ENCODE measurements around the gene RHOF.
A peak's percentile ranks its signal among the peaks of the same experiment; 100 is the strongest.

The RHOF gene

DNA sequence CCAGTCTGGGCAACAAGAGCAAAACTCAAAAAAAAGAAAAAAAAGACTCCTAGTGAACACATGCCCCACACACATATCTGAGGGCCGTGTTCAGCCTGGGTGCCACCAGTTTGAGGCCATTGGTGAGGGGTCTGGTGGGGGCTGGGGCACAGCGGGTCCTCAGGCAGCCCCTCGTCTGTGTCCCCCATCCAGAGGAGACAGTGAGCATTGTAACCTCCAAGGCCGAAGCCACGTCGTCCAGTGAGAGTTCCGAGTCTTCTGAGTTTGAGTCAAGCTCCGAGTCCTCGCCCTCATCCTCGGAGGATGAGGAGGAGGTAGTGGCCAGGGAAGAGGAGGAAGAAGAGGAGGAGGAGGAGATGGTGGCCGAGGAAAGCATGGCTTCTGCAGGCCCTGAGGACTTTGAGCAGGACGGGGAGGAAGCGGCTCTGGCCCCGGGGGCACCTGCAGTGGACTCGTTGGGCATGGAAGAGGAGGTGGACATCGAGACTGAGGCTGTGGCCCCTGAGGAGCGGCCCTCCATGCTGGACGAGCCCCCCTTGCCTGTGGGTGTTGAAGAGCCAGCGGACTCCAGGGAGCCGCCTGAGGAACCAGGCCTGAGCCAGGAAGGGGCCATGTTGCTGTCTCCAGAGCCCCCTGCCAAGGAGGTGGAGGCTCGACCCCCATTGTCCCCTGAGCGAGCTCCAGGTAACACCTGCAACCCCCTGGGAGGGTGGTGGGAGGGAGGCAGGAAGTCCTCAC is 25.9 kb upstream of the RHOF start:
- no peak for DNase-seq (ENCODE audit: low spot score)

DNA sequence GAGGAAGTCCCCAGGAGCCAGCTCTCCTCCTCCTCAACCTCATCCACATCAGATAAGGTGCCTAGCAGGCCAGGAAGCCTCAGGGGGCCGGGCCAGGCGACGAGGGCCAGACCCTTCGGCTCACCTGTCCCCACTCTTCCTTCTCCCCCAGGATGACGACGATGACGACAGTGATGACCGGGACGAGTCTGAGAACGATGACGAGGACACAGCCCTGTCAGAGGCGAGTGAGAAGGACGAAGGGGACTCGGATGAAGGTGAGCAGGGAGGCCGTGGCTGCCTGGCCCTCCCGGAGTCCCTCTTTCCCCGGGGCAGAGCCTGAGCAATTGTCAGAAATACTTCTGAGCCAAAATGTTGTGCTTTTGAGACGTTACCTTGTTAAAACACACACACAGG is 24.2 kb upstream of the RHOF start:
- no peak for DNase-seq (ENCODE audit: low spot score)

DNA sequence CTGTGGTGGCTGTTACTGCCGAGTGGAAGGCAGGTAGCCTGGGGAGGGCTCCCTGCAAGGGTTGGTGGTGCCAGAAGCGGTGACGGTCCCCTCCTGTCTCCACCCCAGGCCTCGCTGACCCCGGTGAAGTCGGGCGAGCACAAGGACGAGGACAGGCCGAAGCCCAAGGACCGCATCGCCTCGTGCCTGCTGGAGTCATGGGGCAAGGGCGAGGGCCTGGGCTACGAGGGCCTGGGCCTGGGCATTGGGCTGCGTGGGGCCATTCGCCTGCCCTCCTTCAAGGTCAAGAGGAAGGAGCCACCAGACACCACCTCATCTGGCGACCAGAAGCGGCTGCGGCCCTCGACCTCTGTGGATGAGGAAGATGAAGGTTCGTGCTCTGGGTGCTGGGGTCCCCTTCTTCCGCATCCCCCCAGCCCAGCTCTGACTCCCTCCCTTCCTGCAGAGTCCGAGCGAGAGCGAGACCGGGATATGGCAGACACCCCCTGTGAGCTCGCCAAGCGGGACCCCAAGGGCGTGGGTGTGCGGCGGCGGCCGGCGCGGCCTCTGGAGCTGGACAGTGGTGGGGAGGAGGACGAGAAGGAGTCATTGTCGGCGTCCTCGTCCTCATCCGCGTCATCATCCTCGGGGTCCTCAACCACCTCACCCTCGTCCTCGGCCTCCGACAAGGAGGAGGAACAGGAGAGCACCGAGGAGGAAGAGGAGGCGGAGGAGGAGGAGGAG is 23.6 kb upstream of the RHOF start:
- no peak for DNase-seq (ENCODE audit: low spot score)

DNA sequence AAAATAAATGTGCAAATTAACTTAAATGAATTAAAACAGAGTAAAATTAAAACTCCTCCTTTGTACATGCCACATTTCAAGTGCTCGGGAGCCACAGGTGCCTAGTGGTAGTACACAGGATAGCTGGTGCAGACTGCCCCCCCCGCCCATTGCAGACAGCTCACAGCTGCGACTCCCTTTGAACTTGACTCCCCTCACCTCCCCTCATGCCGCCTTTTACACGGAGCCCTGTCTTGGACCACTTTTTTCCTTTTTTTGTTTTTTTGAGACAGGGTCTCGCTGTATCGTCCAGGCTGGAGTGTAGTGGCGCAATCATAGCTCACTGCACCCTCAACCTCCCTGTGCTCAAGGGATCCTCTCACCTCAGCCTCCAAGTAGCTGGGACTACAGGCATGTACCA is 21.8 kb upstream of the RHOF start:
- no peak for DNase-seq (ENCODE audit: low spot score)

GRCh38 chr12:121814429-121815119 is 21.1 kb upstream of the RHOF start:
- DNase-seq (ENCODE audit: low spot score) = no peak

DNA sequence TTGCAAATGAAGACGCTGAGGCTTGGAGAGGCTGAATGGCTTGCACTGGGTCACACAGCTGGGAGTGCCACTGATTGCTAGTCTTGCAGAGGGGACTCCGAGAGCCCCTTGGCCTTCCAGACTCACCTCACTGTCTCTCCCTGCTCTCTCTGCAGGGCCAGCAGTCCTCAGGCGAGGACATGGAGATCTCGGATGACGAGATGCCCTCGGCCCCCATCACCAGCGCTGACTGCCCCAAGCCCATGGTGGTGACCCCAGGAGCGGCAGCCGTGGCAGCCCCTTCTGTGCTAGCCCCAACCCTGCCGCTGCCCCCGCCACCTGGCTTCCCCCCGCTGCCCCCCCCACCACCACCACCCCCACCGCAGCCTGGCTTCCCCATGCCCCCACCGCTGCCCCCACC is 20.5 kb upstream of the RHOF start:
- no peak for DNase-seq (ENCODE audit: low spot score)

DNA sequence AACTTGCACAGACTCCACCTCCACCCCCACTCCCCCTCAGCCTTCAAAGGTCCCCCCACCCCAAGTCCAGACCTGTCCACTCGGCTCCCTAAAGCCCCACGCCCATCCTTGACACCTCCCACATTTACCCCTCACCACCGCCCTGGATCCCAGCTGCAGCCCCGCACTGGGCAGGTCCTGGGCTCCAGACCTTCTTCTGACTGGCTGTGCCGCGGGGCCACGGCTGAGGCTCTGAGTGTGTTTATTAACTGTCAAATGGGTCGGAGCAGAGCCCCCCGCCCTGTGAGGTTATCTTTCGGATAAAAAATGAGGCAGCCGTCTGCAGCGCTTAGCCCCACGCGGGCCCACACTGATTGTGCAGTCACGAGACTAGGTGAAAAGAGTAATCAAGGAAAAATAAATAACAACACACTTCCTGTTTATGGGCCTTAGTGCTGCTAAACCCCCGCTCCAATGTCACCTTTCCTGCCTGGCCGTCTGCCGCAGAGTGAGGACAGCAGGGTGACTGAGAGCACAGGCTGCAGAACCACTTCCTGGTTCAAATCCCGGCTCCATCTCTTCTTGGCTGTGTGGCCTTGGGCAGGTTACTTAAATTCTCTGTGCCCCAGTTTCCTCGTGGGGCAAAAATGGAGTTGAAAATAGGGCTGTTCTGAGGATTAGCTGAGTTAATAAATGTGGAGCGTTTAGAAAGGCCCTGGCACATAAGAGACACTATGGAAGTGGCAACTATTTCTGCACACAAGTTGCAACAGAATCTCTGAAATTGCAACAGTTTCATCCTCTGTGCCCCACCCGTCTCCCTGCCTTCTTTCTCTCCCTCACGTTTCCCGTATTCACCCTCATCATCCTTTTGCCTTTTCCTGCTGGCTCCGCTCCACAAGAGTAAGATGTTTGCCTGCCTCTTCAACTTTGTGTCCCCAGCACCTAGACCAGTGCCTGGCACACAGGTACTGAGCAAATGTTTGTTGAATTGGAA is 19.7 kb upstream of the RHOF start:
- DNase-seq (ENCODE audit: low spot score) = no peak

DNA sequence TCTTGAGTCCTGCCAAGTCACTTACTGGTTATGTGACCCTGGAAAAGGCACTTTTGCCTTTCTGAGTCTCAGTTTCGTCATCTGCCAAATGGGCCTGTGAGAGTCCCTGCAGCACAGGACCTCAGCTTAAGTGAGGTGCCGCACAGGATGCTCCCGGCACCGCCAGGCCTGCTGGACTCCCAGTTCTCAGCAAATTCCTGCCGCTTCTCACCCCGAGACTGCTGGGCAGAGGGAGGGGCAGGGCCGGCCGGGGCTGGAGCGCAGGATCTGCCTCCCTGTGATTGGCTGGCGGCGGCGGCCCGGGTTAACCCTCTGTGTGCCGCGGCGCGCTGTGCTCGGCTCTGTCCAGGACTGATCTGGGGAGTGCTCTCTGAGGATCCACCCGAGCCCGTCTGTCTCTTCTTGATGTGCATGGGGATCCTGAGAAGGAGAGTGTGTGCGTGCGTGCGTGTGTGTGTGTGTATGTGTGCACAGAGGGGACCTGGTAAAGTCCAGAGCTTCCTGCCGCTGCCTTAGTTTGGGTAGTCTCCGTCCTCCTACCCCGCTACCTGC is 18.9 kb upstream of the RHOF start:
- DNase-seq (ENCODE audit: low spot score) = peak; percentile 59

- DNase-seq (ENCODE audit: low spot score) = peak; percentile 80
Measured at GRCh38 chr12:121811434-121812319, 18.2 kb upstream of the RHOF start.

DNA sequence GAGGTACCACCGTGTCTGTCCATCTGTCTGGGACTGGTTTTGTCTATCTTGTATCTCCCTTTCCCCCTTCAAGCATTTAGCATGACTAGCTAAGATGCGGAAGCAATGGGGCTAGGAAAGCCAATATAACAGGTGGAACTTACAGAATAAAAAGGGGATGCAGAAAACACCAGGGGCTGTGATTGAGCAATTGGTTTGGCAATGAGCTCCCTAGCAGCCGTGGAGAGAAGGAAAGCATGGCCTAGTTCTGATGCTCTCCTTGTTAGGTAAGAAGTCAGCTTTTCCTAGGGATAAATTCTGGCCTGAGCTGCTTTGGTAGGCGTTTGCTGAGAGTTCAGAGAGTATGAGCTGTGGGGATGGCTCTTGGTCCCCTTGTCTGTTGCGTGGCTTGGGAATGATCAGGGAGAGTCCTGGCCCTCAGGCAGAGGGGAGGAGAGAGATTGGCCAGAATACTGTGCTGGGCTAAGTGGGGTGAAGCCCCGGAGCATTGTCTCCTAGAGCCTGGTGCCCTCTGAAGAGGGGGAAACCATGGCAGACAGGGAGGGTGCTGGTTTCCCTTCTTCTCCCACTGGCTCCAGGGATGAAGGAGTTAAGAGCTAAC is 17.4 kb upstream of the RHOF start:
- DNase-seq (ENCODE audit: low spot score) = no peak

DNA sequence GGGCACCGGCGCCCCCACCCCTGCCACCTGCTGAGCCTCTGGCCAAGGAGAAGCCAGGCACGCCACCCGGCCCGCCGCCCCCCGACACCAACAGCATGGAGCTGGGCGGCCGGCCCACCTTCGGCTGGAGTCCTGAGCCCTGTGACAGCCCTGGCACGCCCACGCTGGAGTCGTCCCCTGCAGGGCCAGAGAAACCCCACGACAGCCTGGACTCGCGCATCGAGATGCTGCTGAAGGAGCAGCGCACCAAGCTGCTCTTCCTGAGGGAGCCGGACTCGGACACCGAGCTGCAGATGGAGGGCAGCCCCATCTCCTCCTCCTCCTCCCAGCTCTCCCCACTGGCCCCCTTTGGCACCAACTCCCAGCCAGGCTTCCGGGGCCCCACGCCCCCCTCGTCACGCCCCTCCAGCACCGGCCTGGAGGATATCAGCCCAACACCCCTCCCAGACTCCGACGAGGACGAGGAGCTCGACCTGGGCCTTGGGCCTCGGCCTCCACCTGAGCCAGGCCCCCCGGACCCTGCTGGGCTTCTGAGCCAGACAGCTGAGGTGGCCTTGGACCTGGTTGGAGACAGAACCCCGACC is 16.8 kb upstream of the RHOF start:
- no peak for DNase-seq (ENCODE audit: low spot score)

DNA sequence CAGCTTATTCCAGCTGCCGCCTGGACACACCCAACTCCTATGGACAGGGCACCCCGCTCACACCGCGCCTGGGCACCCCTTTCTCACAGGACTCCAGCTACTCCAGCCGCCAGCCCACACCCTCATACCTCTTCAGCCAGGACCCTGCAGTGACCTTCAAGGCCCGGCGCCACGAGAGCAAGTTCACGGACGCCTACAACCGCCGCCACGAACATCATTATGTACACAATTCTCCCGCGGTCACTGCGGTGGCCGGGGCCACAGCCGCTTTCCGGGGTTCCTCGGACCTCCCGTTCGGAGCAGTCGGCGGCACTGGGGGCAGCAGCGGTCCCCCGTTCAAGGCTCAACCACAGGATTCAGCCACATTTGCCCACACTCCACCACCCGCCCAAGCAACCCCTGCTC is 16.2 kb upstream of the RHOF start:
- no peak for DNase-seq (ENCODE audit: low spot score)

DNA sequence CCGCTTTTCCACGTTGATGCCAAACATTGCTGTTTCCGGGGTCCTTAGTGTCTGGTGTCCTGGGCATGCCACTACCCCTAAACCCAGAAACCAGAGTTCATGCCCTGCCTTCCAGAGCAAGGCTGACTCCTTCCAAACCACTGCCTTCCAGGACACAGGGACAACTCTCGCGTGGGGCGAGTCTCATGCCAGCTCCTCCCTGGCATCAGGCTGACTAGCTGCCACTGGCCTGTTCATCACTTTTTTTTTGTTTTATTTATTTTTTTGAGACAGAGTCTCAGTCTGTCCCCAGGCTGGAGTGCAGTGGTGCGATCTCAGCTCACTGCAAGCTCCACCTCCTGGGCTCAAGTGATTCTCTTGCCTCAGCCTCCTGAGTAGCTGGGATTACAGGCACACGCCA is 15.1 kb upstream of the RHOF start:
- no peak for DNase-seq (ENCODE audit: low spot score)

- peak; percentile 57 for DNase-seq (ENCODE audit: low spot score)
Measured at GRCh38 chr12:121807642-121808347, 14.3 kb upstream of the RHOF start.

DNA sequence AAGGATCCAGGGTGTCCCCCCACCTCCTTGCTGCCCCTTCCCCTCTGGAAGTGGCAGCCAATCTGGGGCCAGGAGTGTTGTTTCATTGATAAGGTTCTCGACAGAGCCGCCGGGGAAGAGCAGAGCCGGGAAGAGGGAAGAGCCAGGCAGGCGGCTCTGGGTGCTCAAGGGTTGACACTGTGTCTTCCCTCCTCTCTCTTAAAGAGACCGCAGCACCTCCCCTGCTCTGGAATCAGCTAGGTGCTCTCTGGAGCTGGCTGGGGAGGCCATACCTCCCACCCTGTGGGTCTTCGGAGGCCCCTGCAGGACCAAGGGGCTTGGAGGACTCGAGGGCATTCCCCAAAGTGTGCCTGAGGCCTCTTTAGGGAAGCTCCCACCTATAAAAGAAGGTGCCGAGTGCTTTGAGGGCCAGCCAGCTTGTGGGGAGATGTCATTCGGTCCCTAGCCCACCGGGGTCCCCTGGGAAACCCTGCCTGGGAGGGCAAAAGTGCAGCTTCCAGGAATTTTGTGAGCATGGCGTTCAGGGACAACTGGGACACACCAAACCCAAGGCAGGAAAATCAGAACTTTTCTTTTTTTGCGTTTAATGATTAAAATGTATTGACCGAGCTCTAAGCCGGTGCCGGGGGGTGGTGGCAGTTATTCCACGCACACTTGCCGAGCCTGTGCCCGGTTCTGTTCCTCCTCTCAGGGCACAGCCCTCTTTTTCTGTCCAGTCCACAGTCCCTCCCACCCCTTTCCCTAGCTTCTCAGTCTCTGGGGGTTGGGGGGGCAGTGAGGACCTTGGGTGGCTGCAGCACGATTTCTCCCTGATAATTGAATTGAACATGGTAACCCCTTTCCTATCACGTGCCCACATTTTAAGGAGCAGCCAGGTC is 13.3 kb upstream of the RHOF start:
- DNase-seq (ENCODE audit: low spot score) = no peak

DNA sequence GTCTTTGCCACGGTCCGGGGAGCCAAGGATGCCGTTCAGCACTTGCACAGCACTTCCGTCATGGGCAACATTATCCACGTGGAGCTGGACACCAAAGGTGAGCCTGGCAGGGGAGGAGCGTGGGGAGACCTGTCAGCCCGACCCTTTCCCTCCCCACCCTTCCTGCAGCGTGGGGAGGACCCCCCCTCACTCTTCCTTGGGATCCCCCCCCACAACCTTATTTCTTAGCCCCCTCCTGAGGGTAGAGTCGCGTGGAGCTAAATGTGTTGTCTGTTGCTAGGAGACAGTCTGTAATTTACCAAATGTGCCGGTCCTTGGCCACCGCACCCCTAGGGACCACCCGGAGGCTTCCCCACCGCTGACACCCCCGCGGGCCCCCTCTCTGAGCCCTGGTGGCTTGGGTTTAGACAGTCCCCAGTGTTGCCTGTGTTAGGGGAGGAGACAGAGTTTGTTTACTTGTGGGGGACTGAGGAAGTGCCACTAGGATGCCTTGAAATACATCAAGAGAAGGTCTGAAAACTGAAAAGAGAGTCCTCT is 12.6 kb upstream of the RHOF start:
- DNase-seq (ENCODE audit: low spot score) = peak; percentile 52

GRCh38 chr12:121805171-121806008 is 11.9 kb upstream of the RHOF start:
- no peak for DNase-seq (ENCODE audit: low spot score)

Measured in germinal center (tissue), 1 donor.